ENCODE data around the gene POLR1A.
A peak's percentile ranks its signal among the peaks of the same experiment; 100 is the strongest.

GRCh38 chr2:86078774-86079545 lies 26.7 kb downstream of the POLR1A start:
- TF ChIP-seq EP300 (IDR thresholded peaks at IDR 0.05) = no peak
- no peak for TF ChIP-seq POLR2AphosphoS5 (IDR thresholded peaks at IDR 0.05)
- TF ChIP-seq, protein P1, sequence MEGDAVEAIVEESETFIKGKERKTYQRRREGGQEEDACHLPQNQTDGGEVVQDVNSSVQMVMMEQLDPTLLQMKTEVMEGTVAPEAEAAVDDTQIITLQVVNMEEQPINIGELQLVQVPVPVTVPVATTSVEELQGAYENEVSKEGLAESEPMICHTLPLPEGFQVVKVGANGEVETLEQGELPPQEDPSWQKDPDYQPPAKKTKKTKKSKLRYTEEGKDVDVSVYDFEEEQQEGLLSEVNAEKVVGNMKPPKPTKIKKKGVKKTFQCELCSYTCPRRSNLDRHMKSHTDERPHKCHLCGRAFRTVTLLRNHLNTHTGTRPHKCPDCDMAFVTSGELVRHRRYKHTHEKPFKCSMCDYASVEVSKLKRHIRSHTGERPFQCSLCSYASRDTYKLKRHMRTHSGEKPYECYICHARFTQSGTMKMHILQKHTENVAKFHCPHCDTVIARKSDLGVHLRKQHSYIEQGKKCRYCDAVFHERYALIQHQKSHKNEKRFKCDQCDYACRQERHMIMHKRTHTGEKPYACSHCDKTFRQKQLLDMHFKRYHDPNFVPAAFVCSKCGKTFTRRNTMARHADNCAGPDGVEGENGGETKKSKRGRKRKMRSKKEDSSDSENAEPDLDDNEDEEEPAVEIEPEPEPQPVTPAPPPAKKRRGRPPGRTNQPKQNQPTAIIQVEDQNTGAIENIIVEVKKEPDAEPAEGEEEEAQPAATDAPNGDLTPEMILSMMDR (IDR thresholded peaks at IDR 0.05) = peak in 3 of 4 experiments; percentile 34 to 59 (median 51)
- no peak for TF ChIP-seq POLR2A (IDR thresholded peaks at IDR 0.05)

Data from gastroesophageal sphincter (tissue), 3 donors.